GM03348 (cell line): ENCODE measurements around the gene SDR9C7.
"Not testable (repeated sequence)": the region's sequence is repeated elsewhere in the genome, so short reads cannot be mapped to it uniquely, and the experiment has no call there.

Experiments used
- DNase-seq: peaks from one replicate; pipeline ENCODE4 v3.0.0; 2012; ENCODE audit warnings: low spot score

The SDR9C7 gene

DNA sequence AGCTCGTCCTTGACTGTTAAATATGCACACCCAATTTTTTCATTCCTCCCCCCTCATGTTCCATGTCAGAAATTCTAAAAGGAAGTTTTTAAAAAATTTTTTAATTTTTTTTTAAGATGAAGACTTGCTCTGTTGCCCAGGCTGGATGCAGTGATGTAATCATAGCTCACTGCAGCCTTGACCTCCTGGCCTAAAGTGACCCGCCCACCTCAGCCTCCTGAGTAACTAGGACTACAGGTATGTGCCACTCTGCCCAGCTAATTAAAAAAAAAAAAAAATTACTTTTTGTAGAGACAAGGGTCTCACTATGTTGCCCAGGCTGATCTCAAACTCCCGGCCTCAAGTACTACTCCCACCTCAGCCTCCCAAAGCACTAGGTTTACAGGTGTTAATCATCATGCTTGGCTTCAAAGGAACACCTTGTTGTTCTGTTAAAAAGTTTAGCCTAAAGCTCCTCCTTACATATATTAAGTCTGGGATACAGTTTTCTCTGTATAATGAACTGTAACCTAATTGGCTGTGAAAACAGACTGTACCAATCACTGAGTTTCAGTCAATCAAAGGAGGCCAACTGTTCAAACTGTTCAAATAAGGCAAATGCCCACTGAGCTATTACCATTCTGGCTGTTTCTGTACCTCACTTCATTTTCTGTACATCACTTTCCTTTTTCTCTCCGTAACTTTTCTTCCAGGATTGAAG is 17.8 kb downstream of the SDR9C7 start:
- DNase-seq = no peak

DNA sequence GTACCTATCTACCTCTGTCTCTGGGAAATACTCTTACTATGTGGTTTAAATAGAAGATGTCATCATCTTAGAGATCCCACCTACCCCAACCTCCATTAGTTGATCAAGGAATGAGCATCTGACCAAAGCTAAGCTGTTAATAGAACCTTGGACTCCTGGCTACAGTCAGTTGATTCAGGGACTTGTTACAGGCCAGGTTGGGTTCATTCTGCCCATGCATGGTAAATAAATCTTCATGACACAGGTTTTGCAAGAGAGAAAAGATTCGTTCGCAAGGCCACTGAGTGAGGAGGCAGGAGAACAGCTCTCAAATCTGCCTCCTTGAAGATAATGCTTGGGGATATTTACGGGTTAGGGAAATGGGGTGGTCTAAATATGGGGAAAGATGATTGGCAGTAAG is 19.5 kb downstream of the SDR9C7 start:
- no peak for DNase-seq

DNA sequence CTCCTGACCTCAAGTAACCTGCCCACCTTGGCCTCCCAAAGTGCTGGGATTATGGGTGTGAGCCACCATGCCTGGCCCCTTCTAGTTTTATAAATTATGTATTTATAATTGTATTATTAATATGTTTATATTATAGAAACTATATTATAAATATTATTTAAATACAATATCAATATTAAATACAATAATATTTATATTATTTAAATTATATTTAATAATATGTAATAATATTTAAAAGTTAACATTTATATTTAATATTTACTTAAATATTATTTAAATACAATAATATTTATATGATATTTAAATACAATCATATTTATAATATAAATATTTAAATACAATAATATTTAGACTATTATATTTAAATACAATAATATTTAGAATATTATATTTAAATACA is 20.0 kb downstream of the SDR9C7 start:
- no peak for DNase-seq

DNA sequence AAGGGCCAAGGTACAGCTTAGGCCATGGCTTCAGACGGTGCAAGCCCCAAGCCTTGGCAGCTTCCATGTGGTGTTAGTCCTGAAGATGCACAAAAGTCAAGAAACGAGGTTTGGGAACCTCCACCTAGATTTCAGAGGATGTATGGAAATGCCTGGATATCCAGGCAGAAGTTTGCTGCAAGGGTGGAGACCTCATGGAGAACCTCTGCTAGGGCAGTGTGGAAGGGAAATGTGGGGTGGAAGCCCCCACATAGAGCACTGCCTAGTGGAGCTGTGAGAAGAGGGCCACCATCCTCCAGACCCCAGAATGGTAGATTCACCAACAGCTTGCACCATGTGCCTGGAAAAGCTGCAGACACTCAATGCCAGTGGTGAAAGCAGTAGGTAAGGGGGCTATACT is 24.8 kb downstream of the SDR9C7 start:
- not testable (repeated sequence) for DNase-seq

- no peak for DNase-seq
These were observed 26.1 kb downstream of the SDR9C7 start for GRCh38 chr12:56908136-56908535.

- no peak for DNase-seq
These were observed 28.4 kb downstream of the SDR9C7 start for GRCh38 chr12:56905852-56906251.

- DNase-seq = no peak
These were observed 30.8 kb downstream of the SDR9C7 start for GRCh38 chr12:56903374-56903773.

DNA sequence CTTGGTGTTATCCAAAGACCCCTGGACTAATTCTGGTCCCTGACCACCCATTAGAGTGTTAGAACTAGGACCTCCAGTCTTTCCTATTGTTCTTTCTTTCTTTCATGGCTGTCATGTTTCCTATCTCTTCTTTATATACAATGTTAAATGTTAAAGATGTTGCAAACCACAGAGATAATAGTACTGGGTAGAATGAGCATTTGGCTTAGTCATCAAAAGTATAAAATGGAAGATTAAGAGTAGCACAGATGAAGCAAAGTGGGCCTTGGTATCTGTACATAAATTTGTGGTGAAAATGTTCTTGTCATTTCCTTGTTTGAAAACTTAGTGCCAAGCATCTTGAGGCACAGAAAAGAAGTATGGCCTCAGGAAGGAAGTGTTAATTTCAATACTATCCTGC is 32.9 kb downstream of the SDR9C7 start:
- DNase-seq = not testable (repeated sequence)

DNA sequence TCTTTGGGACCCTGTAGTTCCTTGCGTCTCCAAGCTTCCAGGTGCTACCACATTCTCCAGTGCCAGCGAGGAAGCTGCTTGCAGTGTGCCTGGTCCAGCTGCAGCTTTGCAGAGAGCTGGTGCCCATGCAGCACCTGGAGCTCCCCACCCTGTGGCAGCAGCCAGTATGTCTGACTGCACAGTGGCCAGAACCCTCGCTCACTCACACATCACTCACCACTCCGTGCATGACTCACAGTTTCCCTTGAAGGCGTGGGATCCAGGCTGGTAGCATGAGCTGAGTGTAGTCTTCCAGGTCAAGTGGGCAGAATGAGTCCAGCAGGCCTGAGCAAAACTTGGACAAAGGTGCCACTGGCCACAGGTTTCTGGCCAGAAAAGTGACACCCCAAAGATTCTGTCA is 33.6 kb downstream of the SDR9C7 start:
- DNase-seq = peak; percentile 18

DNA sequence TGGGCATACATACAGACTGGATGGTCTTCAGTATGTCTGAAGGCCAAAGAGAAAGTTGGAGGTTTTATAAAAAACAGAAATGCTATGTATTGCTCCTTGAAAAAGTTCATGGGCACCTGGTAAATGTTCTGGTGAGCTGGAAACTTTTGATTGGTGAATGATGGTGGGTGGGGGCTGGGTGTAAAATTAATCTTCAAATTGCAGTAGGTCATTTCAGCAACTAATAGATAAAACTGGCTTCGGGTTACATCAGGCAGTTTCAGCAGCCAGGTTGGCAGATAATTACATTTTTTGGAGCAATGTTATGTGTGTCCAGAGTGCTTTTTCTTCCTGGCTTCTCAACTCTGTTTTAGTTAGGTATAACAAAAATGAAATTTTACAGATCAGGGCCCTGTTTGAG is 35.3 kb downstream of the SDR9C7 start:
- no peak for DNase-seq

GRCh38 chr12:56897844-56898361 is 36.3 kb downstream of the SDR9C7 start:
- DNase-seq = peak; percentile 39

DNA sequence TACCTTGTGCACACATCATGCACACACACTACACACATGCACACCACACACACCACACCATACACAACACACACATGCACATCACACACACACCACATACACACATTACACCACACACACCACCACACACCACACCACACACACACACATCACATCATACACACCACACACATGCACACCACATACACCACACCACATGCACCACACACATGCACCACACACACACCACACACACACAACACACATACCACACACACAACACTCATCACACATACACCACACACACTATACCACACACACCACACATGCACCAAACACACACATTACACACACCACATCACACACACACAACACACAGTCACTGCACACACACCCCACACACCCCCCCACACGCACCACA is 38.1 kb downstream of the SDR9C7 start:
- DNase-seq = no peak

GRCh38 chr12:56894698-56895368 is 39.4 kb downstream of the SDR9C7 start:
- no peak for DNase-seq

- not testable (repeated sequence) for DNase-seq
These were observed 42.3 kb downstream of the SDR9C7 start for GRCh38 chr12:56891885-56892284.

DNA sequence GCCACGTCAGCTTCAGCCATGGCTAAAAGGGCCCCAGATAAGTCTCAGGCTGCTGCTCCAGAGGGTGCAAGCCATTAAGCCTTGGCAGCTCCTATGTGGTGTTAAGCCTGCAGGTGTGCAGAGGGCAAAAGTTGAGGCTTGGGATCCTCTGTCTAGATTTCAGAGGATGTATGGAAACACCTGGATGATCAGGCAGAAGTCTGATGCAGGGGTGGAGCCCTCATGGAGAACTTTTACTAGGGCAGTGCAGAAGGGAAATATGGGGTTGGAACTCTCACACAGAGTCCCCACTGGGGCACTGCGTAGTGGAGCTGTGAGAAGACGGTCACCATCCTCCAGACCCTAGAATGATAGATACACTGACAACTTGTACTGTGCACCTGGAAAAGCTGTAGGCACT is 47.9 kb downstream of the SDR9C7 start:
- DNase-seq = no peak

DNA sequence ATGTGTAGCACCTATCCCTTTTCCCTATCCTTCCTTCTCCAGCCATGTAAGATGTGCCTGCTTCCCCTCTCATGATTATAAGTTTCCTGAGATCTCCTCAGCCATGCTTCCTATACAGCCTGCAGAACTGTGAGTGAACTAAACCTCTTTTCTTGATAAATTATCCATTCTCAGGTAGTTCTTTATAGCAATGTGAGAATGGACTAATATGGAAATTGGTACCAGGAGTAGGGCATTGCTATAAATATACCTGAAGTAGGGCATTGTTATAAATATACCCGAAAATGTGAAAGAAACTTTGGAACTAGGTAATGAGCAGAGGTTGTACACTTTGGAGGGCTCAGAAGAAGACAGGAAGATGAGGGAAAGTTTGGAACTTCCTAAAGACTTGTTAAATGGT is 48.9 kb downstream of the SDR9C7 start:
- no peak for DNase-seq

- DNase-seq = peak; percentile 19
These were observed 49.8 kb downstream of the SDR9C7 start for GRCh38 chr12:56884421-56884820.

DNA sequence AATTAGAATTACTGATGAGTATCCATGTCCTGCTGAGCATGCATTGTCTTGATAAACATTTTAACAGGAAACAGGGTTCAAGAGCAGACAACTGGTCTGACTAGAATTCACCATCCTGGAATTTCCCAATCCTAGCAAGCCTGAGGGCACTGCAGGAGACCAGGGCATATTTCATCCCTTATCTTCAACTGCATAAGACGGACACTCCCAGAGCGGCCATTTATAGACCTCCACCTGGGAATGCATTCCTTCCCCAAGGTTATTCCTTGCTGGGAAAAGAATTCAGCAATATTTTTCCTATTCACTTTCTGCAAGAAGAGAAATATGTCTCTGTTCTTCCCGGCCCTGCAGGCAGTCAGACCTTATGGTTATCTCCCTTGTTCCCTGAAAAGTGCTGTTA is 51.8 kb downstream of the SDR9C7 start:
- DNase-seq = not testable (repeated sequence)

- DNase-seq = peak; percentile 28
These were observed 53.8 kb downstream of the SDR9C7 start for GRCh38 chr12:56880125-56880992.

DNA sequence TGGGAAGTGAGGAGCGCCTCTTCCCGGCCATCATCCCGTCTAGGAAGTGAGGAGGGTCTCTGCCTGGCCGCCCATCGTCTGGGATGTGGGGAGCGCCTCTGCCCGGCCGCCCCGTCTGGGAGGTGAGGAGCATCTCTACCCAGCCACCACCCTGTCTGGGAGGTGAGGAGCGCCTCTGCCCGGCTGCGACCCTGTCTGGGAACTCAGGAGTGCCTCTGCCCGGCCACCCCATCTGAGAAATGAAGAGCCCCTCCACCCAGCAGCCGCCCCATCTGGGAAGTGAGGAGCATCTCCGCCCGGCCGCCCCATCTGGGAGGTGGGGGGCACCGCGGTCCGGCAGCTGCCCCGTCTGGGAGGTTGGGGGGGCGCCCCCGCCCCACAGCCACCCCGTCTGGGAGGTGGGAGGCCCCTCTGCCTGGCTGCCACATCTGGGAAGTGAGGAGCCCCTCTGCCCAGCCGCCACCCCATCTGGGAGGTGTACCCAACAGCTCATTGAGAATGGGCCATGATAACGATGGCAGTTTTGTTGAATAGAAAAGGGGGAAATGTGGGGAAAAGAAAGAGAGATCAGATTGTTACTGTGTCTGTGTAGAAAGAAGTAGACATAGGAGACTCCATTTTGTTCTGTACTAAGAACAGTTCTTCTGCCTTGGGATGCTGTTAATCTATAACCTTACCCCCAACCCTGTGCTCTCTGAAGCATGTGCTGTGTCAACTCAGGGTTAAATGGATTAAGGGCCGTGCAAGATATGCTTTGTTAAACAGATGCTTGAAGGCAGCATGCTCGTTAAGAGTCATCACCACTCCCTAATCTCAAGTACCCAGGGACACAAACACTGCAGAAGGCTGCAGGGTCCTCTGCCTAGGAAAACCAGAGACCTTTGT is 54.7 kb downstream of the SDR9C7 start:
- not testable (repeated sequence) for DNase-seq

GRCh38 chr12:56878010-56878339 is 56.2 kb downstream of the SDR9C7 start:
- DNase-seq = peak; percentile 10
